Measurements from ENCODE around the gene F11. TPM values are rescaled to one million over a fixed set of nuclear protein-coding genes. Genes with fewer than 3 reads are reported as not detected.
"Not testable (repeated sequence)": the region's sequence is repeated elsewhere in the genome, so short reads cannot be mapped to it uniquely, and the experiment has no call there.

F11 gene
- total RNA-seq, 1 experiment from 2014 or later: not detected

- in situ Hi-C loops (cut with HindIII; ENCODE audit: low pct_unique_long_range_greater_than_20kb, low sequenced_read_pairs): no loop called here
- no peak for DNase-seq (ENCODE audit: low read depth, low spot score)
Observed at GRCh38 chr4:186286581-186286980, 20.6 kb downstream of the F11 start.

GRCh38 chr4:186291256-186291890 is 25.4 kb downstream of the F11 start:
- DNase-seq (ENCODE audit: low read depth, low spot score): no peak
- in situ Hi-C loops (cut with HindIII; ENCODE audit: low pct_unique_long_range_greater_than_20kb, low sequenced_read_pairs): no loop called here

- DNase-seq (ENCODE audit: low read depth, low spot score): no peak
- in situ Hi-C loops (cut with HindIII; ENCODE audit: low pct_unique_long_range_greater_than_20kb, low sequenced_read_pairs): no loop called here
Observed at GRCh38 chr4:186294160-186294559, 28.2 kb downstream of the F11 start.

GRCh38 chr4:186296481-186296880 is 30.5 kb downstream of the F11 start:
- DNase-seq (ENCODE audit: low read depth, low spot score): no peak
- in situ Hi-C loops (cut with HindIII; ENCODE audit: low pct_unique_long_range_greater_than_20kb, low sequenced_read_pairs): no loop called here

GRCh38 chr4:186297013-186297645 is 31.1 kb downstream of the F11 start:
- in situ Hi-C loops (cut with HindIII; ENCODE audit: low pct_unique_long_range_greater_than_20kb, low sequenced_read_pairs): no loop called here
- peak; percentile 67 for DNase-seq (ENCODE audit: low read depth, low spot score)

- DNase-seq (ENCODE audit: low read depth, low spot score): no peak
Observed at GRCh38 chr4:186298031-186298647, 32.1 kb downstream of the F11 start.

GRCh38 chr4:186299291-186299690 is 33.3 kb downstream of the F11 start:
- in situ Hi-C loops (cut with HindIII; ENCODE audit: low pct_unique_long_range_greater_than_20kb, low sequenced_read_pairs): no loop called here

More at GRCh38 chr4:186298031-186298647, 32.1 kb downstream of the F11 start:
- in situ Hi-C loops (cut with HindIII; ENCODE audit: low pct_unique_long_range_greater_than_20kb, low sequenced_read_pairs): no loop called here

GRCh38 chr4:186300659-186301390 is 34.8 kb downstream of the F11 start:
- in situ Hi-C loops (cut with HindIII; ENCODE audit: low pct_unique_long_range_greater_than_20kb, low sequenced_read_pairs): no loop called here

More at GRCh38 chr4:186299291-186299690, 33.3 kb downstream of the F11 start:
- DNase-seq (ENCODE audit: low read depth, low spot score): no peak

GRCh38 chr4:186304216-186304615 is 38.2 kb downstream of the F11 start:
- in situ Hi-C loops (cut with HindIII; ENCODE audit: low pct_unique_long_range_greater_than_20kb, low sequenced_read_pairs): no loop called here
- DNase-seq (ENCODE audit: low read depth, low spot score): no peak

More at GRCh38 chr4:186300659-186301390, 34.8 kb downstream of the F11 start:
- DNase-seq (ENCODE audit: low read depth, low spot score): no peak

GRCh38 chr4:186304866-186305505 is 39.0 kb downstream of the F11 start:
- in situ Hi-C loops (cut with HindIII; ENCODE audit: low pct_unique_long_range_greater_than_20kb, low sequenced_read_pairs): no loop called here
- no peak for DNase-seq (ENCODE audit: low read depth, low spot score)

GRCh38 chr4:186307497-186307896 is 41.5 kb downstream of the F11 start:
- DNase-seq (ENCODE audit: low read depth, low spot score): no peak
- in situ Hi-C loops (cut with HindIII; ENCODE audit: low pct_unique_long_range_greater_than_20kb, low sequenced_read_pairs): no loop called here

GRCh38 chr4:186307916-186308315 is 41.9 kb downstream of the F11 start:
- DNase-seq (ENCODE audit: low read depth, low spot score): no peak
- in situ Hi-C loops (cut with HindIII; ENCODE audit: low pct_unique_long_range_greater_than_20kb, low sequenced_read_pairs): no loop called here

- no peak for DNase-seq (ENCODE audit: low read depth, low spot score)
- in situ Hi-C loops (cut with HindIII; ENCODE audit: low pct_unique_long_range_greater_than_20kb, low sequenced_read_pairs): no loop called here
Observed at GRCh38 chr4:186318481-186318880, 52.5 kb downstream of the F11 start.

GRCh38 chr4:186324660-186325059 is 58.7 kb downstream of the F11 start:
- DNase-seq (ENCODE audit: low read depth, low spot score); in situ Hi-C loops (cut with HindIII; ENCODE audit: low pct_unique_long_range_greater_than_20kb, low sequenced_read_pairs): not testable (repeated sequence)

GRCh38 chr4:186326391-186326790 is 60.4 kb downstream of the F11 start:
- DNase-seq (ENCODE audit: low read depth, low spot score): no peak
- in situ Hi-C loops (cut with HindIII; ENCODE audit: low pct_unique_long_range_greater_than_20kb, low sequenced_read_pairs): no loop called here

GRCh38 chr4:186329372-186329771 is 63.4 kb downstream of the F11 start:
- in situ Hi-C loops (cut with HindIII; ENCODE audit: low pct_unique_long_range_greater_than_20kb, low sequenced_read_pairs): no loop called here
- DNase-seq (ENCODE audit: low read depth, low spot score): no peak

- in situ Hi-C loops (cut with HindIII; ENCODE audit: low pct_unique_long_range_greater_than_20kb, low sequenced_read_pairs): no loop called here
- DNase-seq (ENCODE audit: low read depth, low spot score): no peak
Observed at GRCh38 chr4:186330368-186330767, 64.4 kb downstream of the F11 start.

- in situ Hi-C loops (cut with HindIII; ENCODE audit: low pct_unique_long_range_greater_than_20kb, low sequenced_read_pairs): no loop called here
- DNase-seq (ENCODE audit: low read depth, low spot score): no peak
Observed at GRCh38 chr4:186335793-186336192, 69.8 kb downstream of the F11 start.
